HG02623 (cell line): ENCODE results near the gene ASIC5.

Experiments
- ATAC-seq: cut with Tn5 transposase; IDR thresholded peaks from one replicate; pipeline ENCODE4 v1.9.1; 2021; ENCODE audit warnings: moderate library complexity; ENCODE audit not compliant: unreplicated experiment

The ASIC5 gene

DNA sequence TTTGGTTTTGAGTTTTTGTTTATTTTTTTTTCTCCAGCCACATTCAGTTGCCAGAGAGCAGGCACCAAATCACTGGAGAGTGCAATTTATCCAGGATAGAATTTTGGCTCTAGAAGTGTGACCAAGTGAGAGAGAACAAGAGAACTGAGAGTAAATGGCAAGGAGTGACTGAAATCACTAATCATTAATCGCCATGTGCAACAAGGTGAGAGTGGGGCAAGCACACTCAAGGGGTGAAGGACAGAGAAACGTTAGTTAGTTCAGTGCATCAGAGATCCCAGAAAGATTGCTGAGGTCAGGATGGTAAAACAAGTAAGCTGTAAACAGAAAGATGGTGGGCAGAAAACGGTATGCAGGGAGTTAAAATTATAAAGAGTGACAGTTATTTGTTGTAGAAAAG lies 17.8 kb upstream of the ASIC5 start:
- no peak for ATAC-seq

DNA sequence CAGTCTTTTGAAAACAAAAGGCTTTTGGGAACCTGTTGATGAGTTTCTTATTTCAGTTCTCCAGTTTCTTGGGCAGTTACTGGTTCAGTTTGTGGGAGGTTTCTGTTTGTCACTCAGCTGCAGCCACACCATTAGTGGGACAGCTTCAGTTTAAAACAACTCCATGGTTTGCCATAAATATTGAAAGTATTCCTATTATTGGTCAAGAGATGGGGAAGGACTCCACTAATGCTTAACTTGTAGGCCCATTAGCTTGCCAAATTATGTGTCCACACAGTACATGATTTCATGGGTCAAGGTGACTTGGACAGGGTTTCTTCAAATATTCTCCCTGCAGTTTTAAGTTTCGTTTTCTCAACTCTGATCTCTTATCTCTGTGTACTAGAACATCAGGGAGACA lies 15.5 kb upstream of the ASIC5 start:
- no peak for ATAC-seq

DNA sequence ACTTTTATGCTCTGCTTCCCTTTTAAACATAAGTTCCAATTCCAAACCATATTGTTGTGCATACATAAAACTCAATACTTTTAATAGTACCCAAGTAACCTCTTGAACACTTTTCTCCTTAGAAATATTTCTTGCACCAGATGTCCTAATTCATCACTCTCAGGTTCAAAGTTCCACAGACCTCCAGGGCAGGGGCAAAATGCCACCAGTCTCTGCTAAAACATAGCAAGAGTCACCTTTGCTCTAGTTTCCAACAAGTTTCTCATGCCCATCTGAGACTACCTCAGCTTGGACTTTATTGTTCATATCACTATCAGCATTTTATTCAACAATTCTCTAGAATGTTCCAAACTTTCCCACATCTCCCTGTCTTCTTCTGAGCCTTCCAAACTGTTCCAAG lies 13.7 kb upstream of the ASIC5 start:
- no peak for ATAC-seq

DNA sequence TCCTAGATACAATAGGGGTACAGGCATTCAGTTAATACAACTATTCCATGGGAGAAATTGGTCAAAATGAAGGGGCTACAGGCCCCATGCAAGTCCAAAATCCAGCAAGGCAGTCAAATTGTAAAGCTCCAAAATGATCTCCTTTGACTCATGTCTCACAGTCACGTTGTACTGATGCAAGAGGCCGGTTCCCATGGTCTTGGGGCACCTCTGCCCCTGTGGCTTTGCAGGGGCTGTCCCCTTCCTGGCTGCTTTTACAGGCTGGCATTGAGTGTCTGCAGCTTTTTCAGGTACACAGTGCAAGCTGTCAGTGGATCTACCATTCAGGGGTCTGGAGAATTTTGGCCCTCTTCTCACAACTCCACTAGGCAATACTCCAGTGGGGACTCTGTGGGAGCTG lies 12.5 kb upstream of the ASIC5 start:
- ATAC-seq, result no peak

DNA sequence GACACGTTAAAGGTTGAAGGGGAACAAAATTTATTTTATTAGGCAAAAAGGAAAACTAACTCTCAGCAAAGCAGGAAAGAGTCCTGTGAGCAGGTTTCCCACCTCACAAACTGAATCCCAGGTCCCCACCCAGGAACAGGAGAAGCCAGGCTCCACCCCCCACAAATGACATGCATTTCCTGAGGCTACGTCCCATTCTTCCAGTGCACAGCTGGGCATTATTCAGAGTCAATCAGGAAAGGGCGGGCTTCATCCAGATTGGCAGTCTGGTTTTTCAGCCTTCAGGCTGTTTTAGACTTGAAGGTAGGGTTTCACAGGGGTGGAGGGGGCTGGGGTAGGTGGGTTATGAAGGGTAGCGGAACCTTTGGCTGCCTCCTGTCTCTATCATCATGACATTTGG lies 11.9 kb upstream of the ASIC5 start:
- ATAC-seq, result no peak

DNA sequence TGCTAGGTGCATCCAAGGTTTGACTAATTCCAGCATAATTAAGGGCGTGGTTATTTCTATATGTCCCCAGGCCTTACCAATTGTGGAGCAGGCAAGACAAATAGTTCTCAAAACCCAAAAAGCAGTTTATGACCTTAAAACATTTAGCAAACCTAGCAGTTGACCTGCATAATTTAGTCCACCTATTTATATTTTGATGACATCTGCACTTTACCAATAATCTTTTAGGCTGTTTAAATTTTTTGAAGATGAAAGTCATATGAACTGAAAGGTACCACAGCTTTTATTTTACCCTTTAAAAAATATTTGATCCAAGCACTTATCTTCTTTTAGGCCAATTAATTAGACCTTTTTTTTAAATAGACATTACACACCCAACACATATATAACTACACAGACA lies 9.8 kb upstream of the ASIC5 start:
- no peak for ATAC-seq

DNA sequence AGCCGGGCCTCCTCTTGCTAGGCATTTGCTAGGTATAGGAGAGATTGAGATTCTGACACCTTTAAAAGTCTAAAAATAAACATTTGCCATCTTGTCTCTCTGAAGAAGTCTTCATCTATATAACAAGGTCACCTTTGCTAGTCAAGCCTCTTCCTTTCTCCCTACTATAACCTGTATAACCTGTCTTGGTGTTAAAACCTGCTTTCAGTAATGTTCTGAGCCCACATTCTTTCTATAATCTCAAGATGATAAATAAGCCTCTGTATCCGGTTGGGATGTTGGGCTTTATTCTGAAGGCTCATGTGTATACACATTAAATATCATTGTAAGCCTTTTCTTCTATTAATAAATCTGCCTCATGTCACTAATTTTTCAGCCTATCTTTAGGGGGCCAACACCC lies 10.2 kb downstream of the ASIC5 start:
- no peak for ATAC-seq

DNA sequence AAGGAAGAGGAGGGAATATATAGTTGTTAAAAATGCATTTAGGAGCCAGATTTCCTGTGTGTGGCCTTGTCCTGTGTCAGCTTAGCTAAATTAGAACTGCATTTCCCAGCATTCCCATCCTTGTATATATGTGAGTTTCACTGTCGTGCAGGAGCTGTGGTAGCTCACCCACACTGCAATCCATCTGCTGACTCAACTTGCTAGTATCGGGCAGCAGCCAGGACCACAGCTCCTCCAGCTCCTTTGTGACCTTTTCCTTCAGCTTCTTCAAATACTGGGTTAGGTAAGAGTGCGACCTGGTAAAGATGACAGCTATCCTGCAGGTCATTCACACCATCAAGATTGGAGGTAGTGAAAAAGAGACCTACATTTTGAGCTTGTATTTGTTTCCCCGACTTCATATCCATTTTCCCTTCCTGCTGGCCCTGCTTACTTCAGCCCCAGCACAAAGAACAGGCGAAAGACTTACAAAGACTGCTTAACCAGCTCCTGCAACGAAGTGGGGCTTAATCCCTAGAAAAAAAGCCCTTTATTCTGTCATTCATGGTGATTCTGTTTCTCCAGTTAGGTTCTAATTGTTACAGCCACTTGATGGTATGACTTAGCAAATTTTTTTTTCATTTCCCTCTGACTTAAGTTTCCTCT lies 11.4 kb downstream of the ASIC5 start:
- ATAC-seq, result no peak

DNA sequence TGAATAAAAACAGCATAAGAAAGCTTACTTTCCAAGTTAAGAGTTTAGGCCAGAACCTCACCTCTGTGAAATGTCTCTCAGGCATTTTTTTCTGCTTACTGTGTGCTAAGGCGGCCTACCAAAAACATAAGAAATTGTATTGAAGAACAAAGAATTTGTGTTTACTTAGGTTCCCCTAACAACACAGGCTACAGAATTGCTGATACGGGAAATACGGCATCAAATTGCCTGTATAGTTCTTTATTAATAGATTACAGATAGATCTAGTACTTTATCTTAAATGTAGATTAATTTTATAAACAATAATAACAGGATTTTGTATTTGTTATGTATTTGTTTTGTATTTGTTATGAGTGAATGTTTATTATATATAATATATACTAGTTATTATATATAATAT lies 12.9 kb downstream of the ASIC5 start:
- no peak for ATAC-seq

DNA sequence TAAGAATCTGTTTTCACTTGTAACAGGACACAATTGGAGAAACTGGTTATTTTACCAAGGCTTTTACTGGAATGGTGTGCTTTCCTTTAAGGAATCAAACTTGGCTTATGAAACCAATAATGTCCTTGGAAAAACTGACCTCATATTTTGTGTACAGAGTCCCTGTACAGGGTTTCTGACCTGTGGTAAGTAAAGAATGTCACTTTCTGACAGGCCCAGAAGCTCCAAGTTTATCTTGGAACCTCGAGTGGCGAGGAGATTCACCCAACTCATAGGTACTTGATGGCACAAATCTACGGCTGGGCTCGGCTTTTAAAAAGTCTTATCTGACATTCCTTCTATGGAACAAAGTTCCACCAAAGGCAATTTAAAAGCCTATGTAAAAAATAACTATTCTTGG lies 17.0 kb downstream of the ASIC5 start:
- ATAC-seq, result no peak

DNA sequence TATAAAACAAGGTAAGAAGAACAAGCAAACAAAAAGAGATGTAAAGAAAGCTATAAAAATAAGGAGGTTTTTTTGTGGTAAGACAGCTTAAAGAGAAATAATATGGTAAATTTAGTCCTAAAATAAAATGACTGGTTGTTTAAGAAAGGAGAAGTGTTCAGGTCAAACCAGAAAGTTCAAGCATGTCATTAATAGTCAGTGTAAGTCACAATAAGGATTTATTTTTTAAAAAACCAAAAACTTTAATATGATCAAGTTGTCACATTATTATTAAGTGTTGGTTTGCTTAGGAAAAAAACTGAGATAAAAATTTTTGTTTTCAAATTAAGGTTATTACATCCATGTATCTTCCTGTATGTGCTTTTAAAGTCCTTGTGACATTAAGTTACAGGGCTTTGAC lies 19.1 kb downstream of the ASIC5 start:
- no peak for ATAC-seq

DNA sequence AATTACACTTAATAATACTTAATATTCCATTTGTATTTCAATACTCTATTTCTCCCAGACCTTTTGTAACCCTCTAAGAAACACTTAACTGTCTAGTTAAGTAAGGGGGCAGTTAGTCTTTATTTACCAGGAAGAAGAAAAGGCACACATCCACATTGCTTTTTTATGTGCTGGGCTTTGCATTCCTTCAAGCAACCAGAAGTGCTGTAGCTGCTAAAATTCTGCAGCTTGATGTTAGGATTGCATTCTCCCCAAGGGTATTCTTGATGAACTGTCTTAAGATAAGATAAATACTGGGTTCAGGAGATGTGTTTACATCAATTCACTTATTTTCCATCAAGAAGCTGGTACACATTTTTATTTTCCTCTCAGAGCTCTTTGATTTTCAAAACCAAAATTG lies 24.0 kb downstream of the ASIC5 start:
- ATAC-seq, result no peak

DNA sequence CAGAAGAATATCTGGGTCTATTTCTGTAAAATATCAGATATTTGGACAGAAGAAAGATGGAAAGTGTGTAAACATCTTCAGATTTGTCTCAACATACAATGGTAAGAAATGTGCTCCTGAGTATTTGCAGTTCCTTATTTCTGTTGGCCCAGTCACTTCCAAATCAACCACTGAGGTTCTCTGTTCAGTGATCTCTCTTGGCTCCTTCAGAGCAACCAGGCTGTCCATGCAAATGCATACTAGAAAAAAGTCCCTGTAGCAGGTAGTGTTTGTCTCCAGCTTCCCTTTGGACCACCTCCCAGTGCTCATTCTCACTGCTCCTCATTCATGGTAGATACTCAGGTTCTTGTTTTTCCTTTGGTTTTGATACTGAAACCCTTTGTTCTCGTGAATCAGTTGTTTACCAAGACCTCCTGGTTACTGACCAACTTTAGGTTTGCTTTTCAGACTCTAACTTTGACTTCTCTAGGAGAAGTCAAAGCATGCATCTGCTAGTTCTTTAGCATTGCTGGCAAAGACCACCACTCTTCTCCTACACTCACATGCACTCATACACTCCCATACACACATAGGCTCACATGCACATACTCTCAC lies 28.8 kb downstream of the ASIC5 start:
- ATAC-seq, result no peak

DNA sequence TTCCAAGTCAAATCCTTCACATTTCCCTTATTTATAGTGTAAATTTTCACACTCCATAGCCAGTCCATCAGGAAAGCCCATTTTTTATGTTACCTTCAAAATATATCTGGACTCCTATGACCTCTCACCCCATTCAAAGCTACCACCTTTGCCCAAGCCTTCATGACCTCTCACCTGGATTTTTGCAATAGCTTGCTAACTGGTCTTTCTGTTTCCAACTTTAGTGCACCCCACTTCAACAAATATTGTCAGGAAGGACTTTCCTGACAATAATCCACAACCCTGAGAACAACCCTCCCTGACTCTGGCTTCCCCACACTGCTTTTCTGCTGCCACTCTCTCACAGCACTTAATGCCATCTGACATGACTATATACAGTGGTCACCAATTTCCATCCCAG lies 33.4 kb downstream of the ASIC5 start:
- ATAC-seq, result no peak

DNA sequence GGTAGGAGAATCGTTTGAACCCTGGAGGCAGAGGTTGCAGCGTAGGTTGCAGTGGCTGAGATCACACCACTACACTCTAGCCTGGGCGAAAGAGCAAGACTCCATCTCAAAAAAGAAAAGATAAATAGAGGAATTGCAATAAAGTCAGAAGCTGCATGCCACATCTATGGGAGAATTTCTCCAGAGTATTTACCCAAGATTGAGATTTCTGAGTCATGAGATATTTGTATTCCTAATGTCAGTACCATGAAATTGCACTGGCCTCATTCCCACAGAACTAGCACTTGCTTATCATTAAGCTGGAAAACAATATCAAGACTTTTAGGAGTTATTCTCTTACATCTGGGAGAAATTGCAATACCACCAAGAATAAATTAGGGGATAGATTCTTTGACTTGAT lies 37.4 kb downstream of the ASIC5 start:
- no peak for ATAC-seq

DNA sequence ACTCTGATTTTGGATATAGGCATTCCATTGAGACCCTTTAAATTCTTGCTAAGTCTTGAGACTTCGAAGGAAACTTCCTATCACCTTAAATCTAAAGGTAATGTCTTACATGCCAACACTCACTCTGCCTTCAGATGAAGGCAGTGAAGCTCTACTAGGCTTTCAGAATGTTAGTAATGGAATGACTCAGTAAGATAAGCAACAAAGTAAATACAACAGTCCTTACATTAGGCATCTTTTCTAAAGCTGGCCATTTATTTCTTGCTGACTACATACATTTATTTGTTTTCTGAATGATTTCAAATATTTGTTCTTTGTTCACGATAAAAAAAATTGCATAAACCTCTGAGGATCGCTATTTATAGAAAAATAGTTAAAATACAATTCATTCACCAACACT lies 43.5 kb downstream of the ASIC5 start:
- no peak for ATAC-seq

DNA sequence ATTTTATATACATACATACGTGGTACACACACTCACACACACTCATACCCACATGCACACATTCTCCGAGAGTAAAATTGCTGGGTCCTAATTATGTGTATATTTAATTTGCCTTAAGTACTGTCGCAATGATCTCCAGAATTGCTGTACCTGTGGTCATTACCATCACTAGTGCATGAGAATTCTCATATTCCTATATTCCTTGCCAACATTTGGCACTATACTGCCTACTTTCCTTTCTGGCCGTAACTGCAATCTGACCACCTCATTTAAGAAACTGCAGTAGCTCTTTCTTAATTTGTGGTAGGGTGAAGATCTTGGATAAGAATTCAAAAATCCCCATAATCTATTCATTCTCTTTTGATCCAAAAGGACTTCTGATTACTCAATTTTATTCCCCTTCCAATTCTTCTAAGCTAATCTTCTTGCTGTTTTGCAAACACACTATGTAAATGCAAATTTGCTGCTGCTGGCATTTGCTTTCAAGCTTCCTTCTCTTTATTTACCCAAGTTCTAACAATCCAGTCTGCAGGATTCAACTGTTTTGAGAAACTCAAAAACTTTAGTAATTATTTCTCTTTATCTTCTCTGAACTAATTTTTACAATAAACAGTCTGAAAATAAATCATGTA lies 45.1 kb downstream of the ASIC5 start:
- ATAC-seq, result no peak

DNA sequence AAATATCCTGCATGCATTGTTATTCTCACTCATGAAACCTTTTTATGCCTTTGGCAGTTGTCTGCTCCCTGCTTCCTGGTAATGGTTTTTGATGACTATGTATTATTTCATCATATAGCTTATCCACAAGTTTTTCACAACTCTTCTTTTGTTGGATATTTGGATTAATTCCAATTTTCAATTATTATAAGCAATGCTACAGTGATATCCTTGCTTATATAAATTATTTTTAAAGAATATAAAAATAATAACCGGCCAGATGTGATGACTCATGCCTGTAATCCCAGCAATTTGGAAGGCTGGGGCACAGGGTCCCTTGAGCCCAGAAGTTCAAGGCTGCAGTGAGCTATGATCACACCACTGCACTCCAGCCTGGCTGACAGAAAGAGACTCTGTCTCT lies 47.0 kb downstream of the ASIC5 start:
- no peak for ATAC-seq

DNA sequence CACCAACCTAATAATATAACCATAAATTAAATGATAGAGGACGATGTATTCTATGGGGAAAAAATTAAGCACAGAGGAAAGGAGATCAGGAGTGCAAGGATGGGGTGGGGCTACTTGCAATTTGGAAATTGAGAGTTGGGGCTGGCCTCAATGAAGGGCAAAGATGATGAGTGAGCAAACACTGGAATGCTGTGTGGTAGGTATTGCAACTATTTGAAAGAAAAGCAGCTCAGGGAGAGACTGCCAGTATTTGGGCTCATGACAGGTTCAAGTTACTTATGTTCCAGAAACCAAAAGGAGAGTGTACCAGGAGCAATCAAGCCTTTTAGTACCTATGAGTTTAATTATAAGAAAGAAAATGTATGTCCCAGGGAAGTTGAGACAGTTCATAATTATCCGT lies 47.4 kb downstream of the ASIC5 start:
- no peak for ATAC-seq

DNA sequence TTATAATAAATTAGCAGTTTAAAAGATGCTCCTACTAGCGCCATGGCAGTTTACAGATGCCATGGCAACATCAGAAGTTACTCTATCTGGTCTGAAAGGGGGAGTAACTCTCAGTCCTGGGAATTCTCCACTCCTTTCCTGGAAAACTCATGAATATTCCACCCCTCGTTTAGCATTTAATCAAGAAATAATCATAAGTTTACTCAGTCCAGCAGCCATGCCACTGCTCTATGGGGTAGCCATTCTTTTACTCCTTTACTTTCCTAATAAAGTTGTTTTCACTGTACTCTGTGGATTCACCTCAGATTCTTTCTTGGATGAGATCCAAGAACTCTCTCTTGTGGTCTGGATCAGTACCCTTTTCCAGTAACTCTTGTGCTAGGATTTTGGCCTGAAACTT lies 55.0 kb downstream of the ASIC5 start:
- no peak for ATAC-seq

DNA sequence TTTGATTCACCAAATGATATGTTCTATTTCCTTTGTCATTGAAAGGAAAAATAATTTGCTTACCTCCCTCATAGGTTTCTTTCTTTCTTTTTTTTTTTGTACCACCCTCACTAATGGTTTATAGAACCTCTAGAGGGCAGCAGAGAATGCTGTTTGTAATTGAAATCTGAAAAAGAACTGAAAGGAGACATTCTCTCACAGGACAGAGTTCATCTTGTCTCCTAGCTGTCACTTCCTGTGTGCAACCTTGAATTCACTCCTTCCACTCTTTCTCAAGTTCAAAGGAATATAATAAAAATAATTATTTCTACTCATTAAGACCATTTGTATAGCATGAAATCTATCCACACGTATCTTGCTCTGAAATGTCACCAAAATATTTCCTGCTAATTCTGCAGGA lies 56.2 kb downstream of the ASIC5 start:
- ATAC-seq, result peak; percentile 99

DNA sequence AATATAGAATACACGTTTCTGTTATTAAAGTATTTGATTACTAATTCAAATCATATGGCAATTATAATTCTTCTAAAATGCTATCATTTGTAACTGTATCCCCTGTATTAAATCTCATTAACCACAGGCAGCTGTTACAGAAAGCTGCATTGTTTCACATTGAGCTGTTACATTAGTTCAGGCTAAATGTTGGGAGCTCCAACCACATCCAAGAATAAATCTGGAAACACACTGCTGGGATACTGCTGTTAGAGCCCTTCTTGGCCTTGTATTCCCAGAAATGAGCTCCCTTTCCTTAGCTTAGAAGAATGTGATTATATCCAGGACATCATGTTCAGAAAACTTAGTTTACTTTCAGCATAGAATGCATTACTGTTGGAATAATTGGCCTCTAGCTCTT lies 59.1 kb downstream of the ASIC5 start:
- ATAC-seq, result no peak

DNA sequence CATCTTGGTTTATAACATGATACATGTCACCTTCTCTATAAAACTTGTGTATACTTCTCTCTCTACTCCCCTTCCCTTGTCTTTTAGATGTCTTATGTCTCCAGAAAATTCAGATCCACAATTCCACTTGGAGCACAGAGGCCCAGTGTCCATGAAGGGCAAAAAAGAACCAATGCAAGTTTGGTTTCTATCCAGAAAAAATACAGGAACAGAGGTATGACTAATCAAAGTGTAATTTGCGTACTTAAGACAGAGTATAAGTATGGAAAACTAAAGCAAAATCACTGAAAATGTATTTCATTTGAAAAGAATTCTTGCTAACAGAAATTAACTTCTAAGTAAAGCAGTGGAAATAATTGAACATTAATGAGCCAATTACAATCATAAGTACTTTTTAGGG lies 61.1 kb downstream of the ASIC5 start:
- ATAC-seq, result no peak
